MCF 10A (cell line): Measurements from ENCODE around the gene MIDN. TPM values are rescaled to one million over a fixed set of nuclear protein-coding genes. Genes with fewer than 3 reads are reported as not detected.

Source experiments
- BruUV-seq: library from RNA; stranded (reverse); fragments of 400-500 nt; replicated peaks from 2 replicates; lab custom pipeline; 2021; lab: Mats Ljungman, UMichigan
- CTCF ChIA-PET: fragments of 300-600 bp; sonication (Branson Sonifier 250); formaldehyde crosslinking; extraction: SDS; loops from one replicate; lab custom pipeline; 2021; ENCODE audit warnings: antibody characterized with exemption, inconsistent platforms; lab: Yijun Ruan, JAX
- POLR2A ChIA-PET: fragments of 300-600, 350-650 bp; sonication (Branson Sonifier 250); formaldehyde crosslinking; extraction: SDS; loops from one replicate; lab custom pipeline; 2020; ENCODE audit warnings: antibody characterized with exemption, inconsistent platforms; lab: Yijun Ruan, JAX
- DNase-seq: peaks from one replicate; pipeline ENCODE4 v3.0.0-alpha.2; 2018; ENCODE audit not compliant: unreplicated experiment
- H3K27ac Mint-ChIP-seq: one replicate; pipeline ENCODE4 v1.8.0; 2022; ENCODE audit warnings: mild to moderate bottlenecking, low read depth, mixed read lengths; ENCODE audit not compliant: unreplicated experiment
- H3K27me3 Mint-ChIP-seq: one replicate; pipeline ENCODE4 v1.8.0; 2022; ENCODE audit warnings: mixed read lengths; ENCODE audit not compliant: insufficient read depth, unreplicated experiment
- H3K36me3 Mint-ChIP-seq: one replicate; pipeline ENCODE4 v1.8.0; 2022; ENCODE audit warnings: mild to moderate bottlenecking, moderate library complexity, mixed read lengths; ENCODE audit not compliant: insufficient read depth, unreplicated experiment
- H3K4me1 Mint-ChIP-seq: one replicate; pipeline ENCODE4 v1.8.0; 2022; ENCODE audit warnings: mixed read lengths; ENCODE audit not compliant: insufficient read depth, unreplicated experiment
- H3K4me3 Mint-ChIP-seq: one replicate; pipeline ENCODE4 v1.8.0; 2022; ENCODE audit warnings: mild to moderate bottlenecking, moderate library complexity, mixed read lengths; ENCODE audit not compliant: unreplicated experiment
- H3K9me3 Mint-ChIP-seq: one replicate; pipeline ENCODE4 v1.8.0; 2022; ENCODE audit warnings: mixed read lengths; ENCODE audit not compliant: unreplicated experiment
- CTCF ChIP-seq: fragments of 200-600 bp; IDR thresholded peaks from one replicate; pipeline ENCODE4 v1.8.0; 2022; ENCODE audit warnings: antibody characterized with exemption, mild to moderate bottlenecking; ENCODE audit not compliant: unreplicated experiment
- intact Hi-C: fragments of 100-400 bp; cut with micrococcal nuclease; formaldehyde crosslinking; loops from 2 replicates; pipeline ENCODE4 v1.14.1; 2022
- total RNA-seq: library from RNA; stranded (reverse); gene quantifications from 2 replicates; pipeline ENCODE4 v1.2.3, GENCODE V29; 2022

The MIDN gene
- total RNA-seq, 1 experiment from 2014 or later, result 73.6 TPM

DNA sequence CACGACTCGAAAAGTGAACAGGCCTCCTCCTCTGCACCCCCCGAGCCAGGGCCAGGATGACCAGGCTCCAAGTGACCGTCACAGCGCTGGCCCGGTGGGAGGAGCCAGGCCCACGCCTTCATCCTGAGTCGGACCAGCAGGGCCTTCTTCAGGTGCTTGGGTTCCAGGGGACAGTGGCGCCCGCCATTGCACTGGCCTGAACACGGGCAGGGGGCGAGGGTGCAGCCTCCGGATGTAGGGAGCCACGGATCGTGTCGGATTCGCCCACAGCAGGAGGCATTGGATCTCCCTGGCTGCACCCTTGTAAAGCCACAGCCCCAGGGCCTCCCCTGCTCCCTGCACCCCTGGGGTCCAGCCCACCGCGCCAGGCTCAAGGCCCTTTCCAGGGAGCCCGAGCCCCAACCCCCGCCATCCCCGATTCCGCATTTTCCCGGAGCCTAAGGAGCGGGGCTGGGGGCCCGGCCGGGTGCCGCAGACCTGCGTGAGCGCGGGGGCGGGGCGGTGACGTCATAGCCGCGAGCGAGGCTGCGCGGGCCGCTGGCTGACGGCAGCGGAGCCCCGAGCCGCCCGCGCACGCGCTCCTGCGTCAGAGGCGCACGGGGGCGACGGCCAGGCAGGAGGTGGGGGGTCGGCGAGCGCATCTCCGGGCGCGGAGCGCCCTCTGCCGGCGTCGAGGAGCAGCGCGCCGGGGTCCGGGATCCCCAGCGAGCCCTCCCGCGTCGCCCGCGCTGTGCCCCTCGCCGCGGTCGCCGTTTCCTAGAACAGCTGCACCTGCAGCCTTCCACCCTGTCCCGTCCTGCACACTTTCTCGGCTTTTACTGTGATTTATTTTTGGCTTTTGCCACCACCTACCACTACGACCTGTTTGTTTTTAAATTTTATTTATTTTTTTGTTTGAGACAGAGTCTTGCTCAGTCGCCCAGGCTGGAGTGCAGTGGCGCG, 8.3 kb upstream of the MIDN start:
- no peaks in the 10 kb centered on the region for H3K27me3 Mint-ChIP-seq
- intact Hi-C loops, result no loop called here
- H3K4me1 Mint-ChIP-seq, result peaks cover 10% of the 10 kb centered on the region
- no TSS peak for BruUV-seq
- H3K27ac Mint-ChIP-seq, result no peak overlapping the region
- peak overlapping the region; percentile 74 for H3K4me3 Mint-ChIP-seq
- no peaks in the 10 kb centered on the region for H3K9me3 Mint-ChIP-seq
- ChIA-PET POLR2A (interaction anchor here (1.2 to 8.2 kb wide), 4 partner anchors 13 to 137 kb away, joined by 3 to 240 read pairs (median 8); partner anchors contain the start of gene CIRBP), CTCF (interaction anchor here (0.6 to 2.3 kb wide), 7 partner anchors 13 to 407 kb away, joined by 3 to 14 read pairs (median 4); no protein-coding TSS in a partner anchor)
- peak; percentile 82 for DNase-seq
- H3K36me3 Mint-ChIP-seq, result peaks cover 7% of the 10 kb centered on the region
- peak; percentile 88 for TF ChIP-seq CTCF

DNA sequence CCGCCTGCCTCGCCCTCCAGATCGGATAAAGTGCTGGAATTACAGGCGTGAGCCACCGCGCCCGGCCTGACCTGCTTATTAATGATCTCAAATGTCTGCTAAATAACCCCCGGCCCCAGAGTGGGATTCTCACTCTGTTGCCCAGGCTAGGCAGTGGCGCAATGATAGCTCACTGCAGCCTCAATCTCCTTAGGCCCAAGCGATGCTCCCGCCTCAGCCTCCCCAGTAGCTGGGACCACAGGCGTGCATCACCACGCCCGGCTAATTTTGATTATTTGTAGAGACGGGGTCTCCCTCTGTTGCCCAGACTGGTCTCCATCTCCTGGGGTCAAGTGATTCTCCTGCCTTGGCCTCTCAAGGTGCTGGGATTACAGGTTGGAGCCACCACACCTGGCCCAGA, 7.5 kb upstream of the MIDN start:
- ChIA-PET POLR2A (interaction anchor here (0.6 to 8.2 kb wide), 11 partner anchors 12 to 214 kb away, joined by 3 to 240 read pairs (median 4); partner anchors contain the start of genes CIRBP, CNN2 and FAM174C), CTCF (interaction anchor here (0.6 to 2.3 kb wide), 7 partner anchors 23 to 222 kb away, joined by 3 to 14 read pairs (median 4); no protein-coding TSS in a partner anchor)
- intact Hi-C loops, result no loop called here
- no peak for TF ChIP-seq CTCF
- Mint-ChIP-seq H3K27me3 (no peaks in the 10 kb centered on the region), H3K4me3 (peak overlapping the region; percentile 71), H3K4me1 (peaks cover 10% of the 10 kb centered on the region), H3K36me3 (peaks cover 7% of the 10 kb centered on the region), H3K27ac (peak overlapping the region; percentile 75), H3K9me3 (no peaks in the 10 kb centered on the region)
- BruUV-seq, result no TSS peak
- no peak for DNase-seq

- no peaks in the 10 kb centered on the region for H3K9me3 Mint-ChIP-seq
- H3K36me3 Mint-ChIP-seq, result peaks cover 13% of the 10 kb centered on the region
- POLR2A ChIA-PET, result interaction anchor here (0.6 to 8.2 kb wide), 13 partner anchors 11 to 215 kb away, joined by 3 to 240 read pairs (median 5); partner anchors contain the start of genes CIRBP, CNN2 and FAM174C
- peak within 1 kb of the TSS; percentile 71 for H3K4me3 Mint-ChIP-seq
- DNase-seq, result peak; percentile 93
- peak within 1 kb of the TSS; percentile 75 for H3K27ac Mint-ChIP-seq
- TF ChIP-seq CTCF, result no peak
- no peaks in the 10 kb centered on the region for H3K27me3 Mint-ChIP-seq
- peaks cover 10% of the 10 kb centered on the region for H3K4me1 Mint-ChIP-seq
- intact Hi-C loops, result no loop called here
- CTCF ChIA-PET, result interaction anchor here (0.6 to 2.3 kb wide), 8 partner anchors 24 to 222 kb away, joined by 3 to 14 read pairs (median 4); partner anchors contain the start of gene CIRBP
- no TSS peak for BruUV-seq
These were observed 6.8 kb upstream of the MIDN start, which contains the start of gene ATP5F1D for GRCh38 chr19:1241417-1242095. TSS of gene ATP5F1D (plus strand) at chr19:1241751. CDS start at chr19:1241851, 100 bp downstream.
